ENCODE results near the gene ERF. TPM values are rescaled to one million over a fixed set of nuclear protein-coding genes. Genes with fewer than 3 reads are reported as not detected.
A peak's percentile ranks its signal among the peaks of the same experiment; 100 is the strongest.

Gene ERF
- total and polyA plus RNA-seq, 2 donors (not counting 3 experiments of a cell fraction or from before 2014, with no cell fraction given) = 102 to 117 TPM

GRCh38 chr19:42207767-42208271, 47.1 kb downstream of the ERF start:
- CTCF ChIA-PET = interaction anchor here (0.7 to 1.0 kb wide), 2 partner anchors 9 to 31 kb away, joined by 3 read pairs; no protein-coding TSS in a partner anchor
- no peaks in the 10 kb centered on the region for H4K20me1 ChIP-seq (replicated peaks; ENCODE audit: control insufficient read depth, extremely low read depth, insufficient read depth, low read length)
- peaks cover 17% of the 10 kb centered on the region for H3K4me1 ChIP-seq (ENCODE audit: control insufficient read depth, extremely low read depth, insufficient read depth, low read length)
- no peak overlapping the region for H3K4me2 ChIP-seq (ENCODE audit: insufficient read depth, low read length)
- H3K27me3 ChIP-seq (ENCODE audit: control insufficient read depth in 2 of 2, insufficient read depth in 2 of 2, low read length in 2 of 2) = no peaks in the 10 kb centered on the region
- peak; percentile 93 for FAIRE-seq
- no TSS peak for BruUV-seq (replicated peaks)
- H3K79me2 ChIP-seq (ENCODE audit: control insufficient read depth, insufficient read depth, low read length) = no peaks in the 10 kb centered on the region
- no peaks in the 10 kb centered on the region for H3K9me1 ChIP-seq (replicated peaks; ENCODE audit: control insufficient read depth, extremely low read depth, insufficient read depth, low read length)
- no peak overlapping the region for H3K4me3 ChIP-seq (replicated peaks in 1 of 3; ENCODE audit: insufficient read depth in 1 of 3, low read depth in 1 of 3, low read length in 3 of 3)
- intact Hi-C loops (cut with micrococcal nuclease) = no loop called here
- H3K9ac ChIP-seq (replicated peaks; ENCODE audit: extremely low read depth, insufficient read depth, low read length) = no peak overlapping the region
- dilution Hi-C loops (cut with MboI; ENCODE audit: extremely low pct_ligation_motif_present, low sequenced_read_pairs) = no loop called here
- H3K9me3 ChIP-seq (replicated peaks; ENCODE audit: control insufficient read depth, insufficient read depth, low read length) = no peaks in the 10 kb centered on the region
- peaks cover under 1 to 31% of the 10 kb centered on the region in 2 experiments for H3K36me3 ChIP-seq (ENCODE audit: control insufficient read depth in 2 of 2, extremely low read depth in 1 of 2, insufficient read depth in 2 of 2, low read length in 2 of 2)
- H3K27ac ChIP-seq (ENCODE audit: insufficient read depth, low read depth, low read length) = peak overlapping the region; percentile 52
- H2AFZ ChIP-seq (ENCODE audit: low read depth, low read length) = no peak overlapping the region
- POLR2A ChIA-PET = interaction anchor here (0.7 kb wide), 1 partner anchor 89 kb away, joined by 5 read pairs; no protein-coding TSS in a partner anchor
- TF ChIP-seq POLR2AphosphoS5 (IDR thresholded peaks at IDR 0.05; ENCODE audit: insufficient read depth, low read depth, low read length) (peak; percentile 43), FOS (IDR thresholded peaks at IDR 0.05; ENCODE audit: borderline replicate concordance, insufficient read depth, low read length) (peak; percentile 78), GATA2 (IDR thresholded peaks at IDR 0.05; ENCODE audit: insufficient read depth, insufficient read length, low read depth, low read length) (no peak), EZH2 (IDR thresholded peaks at IDR 0.05; ENCODE audit: borderline replicate concordance, low read depth, low read length, severe bottlenecking) (no peak), POLR2A (IDR thresholded peaks at IDR 0.05; ENCODE audit: low read depth, low read length) (no peak), MYC (IDR thresholded peaks at IDR 0.05; ENCODE audit: low read depth, low read length) (no peak), JUN (IDR thresholded peaks at IDR 0.05; ENCODE audit: borderline replicate concordance, insufficient read depth, insufficient read length, low read depth) (peak; percentile 30), MAX (IDR thresholded peaks at IDR 0.05; ENCODE audit: insufficient read depth, insufficient read length) (no peak)
- TF ChIP-seq, protein P1, sequence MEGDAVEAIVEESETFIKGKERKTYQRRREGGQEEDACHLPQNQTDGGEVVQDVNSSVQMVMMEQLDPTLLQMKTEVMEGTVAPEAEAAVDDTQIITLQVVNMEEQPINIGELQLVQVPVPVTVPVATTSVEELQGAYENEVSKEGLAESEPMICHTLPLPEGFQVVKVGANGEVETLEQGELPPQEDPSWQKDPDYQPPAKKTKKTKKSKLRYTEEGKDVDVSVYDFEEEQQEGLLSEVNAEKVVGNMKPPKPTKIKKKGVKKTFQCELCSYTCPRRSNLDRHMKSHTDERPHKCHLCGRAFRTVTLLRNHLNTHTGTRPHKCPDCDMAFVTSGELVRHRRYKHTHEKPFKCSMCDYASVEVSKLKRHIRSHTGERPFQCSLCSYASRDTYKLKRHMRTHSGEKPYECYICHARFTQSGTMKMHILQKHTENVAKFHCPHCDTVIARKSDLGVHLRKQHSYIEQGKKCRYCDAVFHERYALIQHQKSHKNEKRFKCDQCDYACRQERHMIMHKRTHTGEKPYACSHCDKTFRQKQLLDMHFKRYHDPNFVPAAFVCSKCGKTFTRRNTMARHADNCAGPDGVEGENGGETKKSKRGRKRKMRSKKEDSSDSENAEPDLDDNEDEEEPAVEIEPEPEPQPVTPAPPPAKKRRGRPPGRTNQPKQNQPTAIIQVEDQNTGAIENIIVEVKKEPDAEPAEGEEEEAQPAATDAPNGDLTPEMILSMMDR (IDR thresholded peaks at IDR 0.05; ENCODE audit: extremely low read depth in 1 of 2, insufficient read depth in 1 of 2, low read depth in 1 of 2, low read length in 2 of 2) = no peak
- DNase-seq (ENCODE audit: low read depth, low spot score) = peak; percentile 30
